RWPE1 (cell line): ENCODE results near the gene KRT27.

Experiments used
- CTCF ChIA-PET: fragments of 350-600 bp; sonication (Branson Sonifier 250); formaldehyde crosslinking; extraction: SDS; loops from one replicate; lab custom pipeline; 2021; lab: Yijun Ruan, JAX
- POLR2A ChIA-PET: fragments of 400-600 bp; formaldehyde crosslinking; extraction: SDS; loops from one replicate; lab custom pipeline; 2020; ENCODE audit warnings: antibody characterized with exemption; ENCODE audit not compliant: low non-redundant PET; lab: Yijun Ruan, JAX
- DNase-seq: peaks from one replicate; pipeline ENCODE4 v3.0.0; 2012; ENCODE audit warnings: low spot score
- H3K27ac ChIP-seq: fragments of 450-650 bp; 2 replicates; pipeline ENCODE4 v1.5.1; 2017
- CTCF ChIP-seq: fragments of 450-650 bp; conservative IDR thresholded peaks from 2 replicates; pipeline ENCODE4 v1.5.1; 2017; ENCODE audit warnings: low read depth, mild to moderate bottlenecking

Gene KRT27

DNA sequence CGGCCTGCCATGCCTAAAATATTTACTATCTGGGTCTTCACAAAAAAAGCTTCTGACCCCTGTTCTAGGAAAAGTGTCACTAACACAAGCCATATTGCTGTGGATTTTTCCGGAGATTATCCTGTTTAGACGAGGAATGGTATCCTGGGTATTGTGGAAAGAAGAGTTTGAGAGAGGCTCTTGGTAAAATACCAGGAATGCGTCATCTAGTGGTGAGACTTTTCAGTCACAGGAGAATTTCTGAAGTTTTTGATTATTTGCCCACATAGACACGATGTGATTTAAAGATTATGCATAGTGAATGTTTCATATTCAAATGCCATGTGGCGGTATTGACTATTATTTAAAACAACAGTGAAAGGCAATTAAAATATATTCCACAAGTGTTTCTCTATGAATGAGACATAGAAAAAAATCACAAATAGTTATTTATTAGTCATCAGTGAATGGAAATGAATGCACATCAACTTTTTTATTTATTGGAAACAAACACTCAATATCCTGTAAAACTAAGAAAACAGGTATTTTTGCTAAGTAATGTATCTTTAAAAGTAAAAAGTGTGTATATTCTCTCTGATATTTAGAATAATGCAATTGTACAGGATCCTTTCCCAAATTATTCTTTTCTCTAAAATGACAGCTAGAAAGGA, 9.6 kb upstream of the KRT27 start:
- ChIA-PET CTCF (interaction anchor here (0.5 to 1.4 kb wide), 6 partner anchors 172 to 1399 kb away, joined by 3 to 5 read pairs (median 4); no protein-coding TSS in a partner anchor), POLR2A (no interaction called here)
- peak; percentile 17 for DNase-seq
- peak; percentile 65; the same call in 1 of the 2 replicates for TF ChIP-seq CTCF
- no peak overlapping the region for H3K27ac ChIP-seq

GRCh38 chr17:40791111-40791510, 8.8 kb upstream of the KRT27 start:
- DNase-seq: no peak
- ChIA-PET CTCF (interaction anchor here (0.6 to 0.8 kb wide), 4 partner anchors 144 to 914 kb away, joined by 3 to 5 read pairs (median 3); partner anchors contain the start of gene SMARCE1), POLR2A (no interaction called here)
- no peak for TF ChIP-seq CTCF
- no peak overlapping the region for H3K27ac ChIP-seq

DNA sequence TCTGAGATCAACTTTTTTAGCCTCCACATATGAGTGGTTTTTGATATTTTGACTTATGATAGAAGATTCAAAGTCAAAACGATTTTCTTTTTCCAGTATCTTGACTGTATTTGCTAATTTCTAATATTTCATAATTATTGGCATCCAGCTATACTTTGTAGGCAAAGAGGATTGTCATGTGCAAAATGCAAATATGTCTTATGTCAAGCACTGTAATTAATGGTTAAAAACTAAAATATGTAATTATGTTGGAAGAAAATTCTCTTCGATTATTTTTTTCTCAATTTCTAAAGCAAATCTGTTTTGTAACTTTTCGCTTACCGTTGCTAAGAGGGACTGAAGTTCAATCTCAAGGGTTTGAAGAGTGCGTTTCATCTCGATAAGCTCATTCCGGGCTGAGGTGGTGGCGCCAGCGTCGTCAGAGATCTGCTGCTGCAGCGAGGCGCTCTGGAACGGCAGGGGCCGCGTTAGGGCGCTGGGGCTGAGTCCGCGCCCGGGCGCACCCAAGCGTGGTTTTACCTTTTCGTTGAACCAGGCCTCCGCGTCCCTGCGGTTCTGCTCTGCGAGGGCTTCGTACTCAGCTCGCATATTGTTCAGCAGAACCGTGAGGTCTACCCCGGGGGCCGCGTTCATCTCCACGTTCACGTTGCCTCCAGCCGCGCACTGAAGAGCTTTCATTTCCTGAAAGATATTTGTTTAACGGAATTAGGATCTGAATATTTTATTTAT, 3.0 kb downstream of the KRT27 start:
- H3K27ac ChIP-seq: no peak overlapping the region
- no peak for TF ChIP-seq CTCF
- DNase-seq: no peak
- POLR2A ChIA-PET: no interaction called here
- CTCF ChIA-PET: interaction anchor here (0.7 kb wide), 1 partner anchor 184 kb away, joined by 3 read pairs; no protein-coding TSS in a partner anchor

- DNase-seq: peak; percentile 13
- no peak overlapping the region for H3K27ac ChIP-seq
- ChIA-PET POLR2A (no interaction called here), CTCF (no interaction called here)
- TF ChIP-seq CTCF: no peak
Observed at GRCh38 chr17:40778461-40778860, 3.9 kb downstream of the KRT27 start.

GRCh38 chr17:40777971-40778370, 4.4 kb downstream of the KRT27 start:
- no peak for DNase-seq
- CTCF ChIA-PET: no interaction called here
- no peak overlapping the region for H3K27ac ChIP-seq
- TF ChIP-seq CTCF: no peak
- POLR2A ChIA-PET: no interaction called here

- no peak for TF ChIP-seq CTCF
- ChIA-PET CTCF (no interaction called here), POLR2A (no interaction called here)
- no peak overlapping the region for H3K27ac ChIP-seq
- no peak for DNase-seq
Observed at GRCh38 chr17:40777459-40777858, 4.9 kb downstream of the KRT27 start.
